K562 (cell line): ENCODE data around the gene GLI1. TPM values are rescaled to one million over a fixed set of nuclear protein-coding genes. Genes with fewer than 3 reads are reported as not detected.

Experiments used
- NFE2L1 ChIP-seq: fragments of 450-650 bp; IDR thresholded peaks from 2 replicates; pipeline ENCODE4 v1.6.1; 2016; ENCODE audit warnings: missing genetic modification characterization, low read depth, mild to moderate bottlenecking, missing compliant biosample characterization, moderate library complexity, borderline replicate concordance
- ZNF274 ChIP-seq: IDR thresholded peaks from 2 replicates; pipeline ENCODE4 v1.6.1; 2011; ENCODE audit warnings: low read depth, mild to moderate bottlenecking, low read length, moderate library complexity, borderline replicate concordance
- ZNF431 ChIP-seq: sonication (generic); formaldehyde crosslinking; IDR thresholded peaks from 2 replicates; pipeline ENCODE4 v1.8.0; 2022; ENCODE audit warnings: mild to moderate bottlenecking, missing genetic modification reagents
- polyA plus RNA-seq, 8 experiments: library from polyadenylated mRNA; depleted of rRNA in 4 of 8; stranded (reverse) in 5 of 8; unstranded in 3 of 8; fragments of >200 nt; fragmentation: Nextera tagmentation in 2 of 8; fragmentation: Illumina TruSeq in 1 of 8; extraction: Ambion mirVana in 2 of 8; extraction: Trizol in 1 of 8; gene quantifications; 2 replicates each; pipeline versions ENCODE4 v1.2.1 to v1.2.3, GENCODE V29; 2011 to 2014; ENCODE audit warnings: inconsistent platforms in 1 of 8, missing spikeins in 1 of 8
- total RNA-seq, 7 experiments: library from RNA; depleted of rRNA in 6 of 7; stranded (reverse); fragments of >200 nt in 6 of 7; fragmentation: Illumina TruSeq in 2 of 7; extraction: Trizol in 2 of 7; gene quantifications; 2 replicates each; pipeline versions ENCODE4 v1.2.1 to v1.2.3, GENCODE V29; 2011 to 2021; ENCODE audit warnings: low replicate concordance in 1 of 7
- TF ChIP-seq, protein P1 (sequence below), 2 experiments: fragments of 450-650 bp; IDR thresholded peaks; 2 replicates each; pipeline ENCODE4 v1.6.1; 2016; ENCODE audit warnings: mild to moderate bottlenecking in 2 of 2, borderline replicate concordance in 1 of 2, low read depth in 1 of 2, moderate library complexity in 1 of 2

The GLI1 gene
- total and polyA plus RNA-seq, 9 of the 15 experiments (the other 6 are each of a cell fraction or from before 2014, with no cell fraction given): 0.24 to 3.7 (median 0.61) TPM

DNA sequence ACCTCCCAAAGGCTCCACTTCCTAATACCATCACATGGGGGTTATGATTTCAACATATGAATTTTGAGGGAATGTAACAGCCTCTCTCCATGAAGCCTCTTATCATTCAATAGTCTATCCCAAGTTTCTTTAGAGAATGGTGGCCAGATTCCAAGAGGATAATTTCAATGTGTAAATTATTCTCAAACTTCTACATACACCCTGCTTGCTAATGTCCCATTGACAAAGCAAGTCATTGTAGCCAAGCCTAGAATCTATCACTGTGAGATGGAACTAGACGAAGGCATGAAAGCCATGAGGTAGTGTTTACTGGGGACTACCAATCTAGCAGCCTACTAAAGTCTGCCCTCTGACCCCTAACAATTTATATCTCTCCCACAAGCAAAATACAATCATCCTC lies 21.2 kb upstream of the GLI1 start (continued):
- TF ChIP-seq, protein P1, sequence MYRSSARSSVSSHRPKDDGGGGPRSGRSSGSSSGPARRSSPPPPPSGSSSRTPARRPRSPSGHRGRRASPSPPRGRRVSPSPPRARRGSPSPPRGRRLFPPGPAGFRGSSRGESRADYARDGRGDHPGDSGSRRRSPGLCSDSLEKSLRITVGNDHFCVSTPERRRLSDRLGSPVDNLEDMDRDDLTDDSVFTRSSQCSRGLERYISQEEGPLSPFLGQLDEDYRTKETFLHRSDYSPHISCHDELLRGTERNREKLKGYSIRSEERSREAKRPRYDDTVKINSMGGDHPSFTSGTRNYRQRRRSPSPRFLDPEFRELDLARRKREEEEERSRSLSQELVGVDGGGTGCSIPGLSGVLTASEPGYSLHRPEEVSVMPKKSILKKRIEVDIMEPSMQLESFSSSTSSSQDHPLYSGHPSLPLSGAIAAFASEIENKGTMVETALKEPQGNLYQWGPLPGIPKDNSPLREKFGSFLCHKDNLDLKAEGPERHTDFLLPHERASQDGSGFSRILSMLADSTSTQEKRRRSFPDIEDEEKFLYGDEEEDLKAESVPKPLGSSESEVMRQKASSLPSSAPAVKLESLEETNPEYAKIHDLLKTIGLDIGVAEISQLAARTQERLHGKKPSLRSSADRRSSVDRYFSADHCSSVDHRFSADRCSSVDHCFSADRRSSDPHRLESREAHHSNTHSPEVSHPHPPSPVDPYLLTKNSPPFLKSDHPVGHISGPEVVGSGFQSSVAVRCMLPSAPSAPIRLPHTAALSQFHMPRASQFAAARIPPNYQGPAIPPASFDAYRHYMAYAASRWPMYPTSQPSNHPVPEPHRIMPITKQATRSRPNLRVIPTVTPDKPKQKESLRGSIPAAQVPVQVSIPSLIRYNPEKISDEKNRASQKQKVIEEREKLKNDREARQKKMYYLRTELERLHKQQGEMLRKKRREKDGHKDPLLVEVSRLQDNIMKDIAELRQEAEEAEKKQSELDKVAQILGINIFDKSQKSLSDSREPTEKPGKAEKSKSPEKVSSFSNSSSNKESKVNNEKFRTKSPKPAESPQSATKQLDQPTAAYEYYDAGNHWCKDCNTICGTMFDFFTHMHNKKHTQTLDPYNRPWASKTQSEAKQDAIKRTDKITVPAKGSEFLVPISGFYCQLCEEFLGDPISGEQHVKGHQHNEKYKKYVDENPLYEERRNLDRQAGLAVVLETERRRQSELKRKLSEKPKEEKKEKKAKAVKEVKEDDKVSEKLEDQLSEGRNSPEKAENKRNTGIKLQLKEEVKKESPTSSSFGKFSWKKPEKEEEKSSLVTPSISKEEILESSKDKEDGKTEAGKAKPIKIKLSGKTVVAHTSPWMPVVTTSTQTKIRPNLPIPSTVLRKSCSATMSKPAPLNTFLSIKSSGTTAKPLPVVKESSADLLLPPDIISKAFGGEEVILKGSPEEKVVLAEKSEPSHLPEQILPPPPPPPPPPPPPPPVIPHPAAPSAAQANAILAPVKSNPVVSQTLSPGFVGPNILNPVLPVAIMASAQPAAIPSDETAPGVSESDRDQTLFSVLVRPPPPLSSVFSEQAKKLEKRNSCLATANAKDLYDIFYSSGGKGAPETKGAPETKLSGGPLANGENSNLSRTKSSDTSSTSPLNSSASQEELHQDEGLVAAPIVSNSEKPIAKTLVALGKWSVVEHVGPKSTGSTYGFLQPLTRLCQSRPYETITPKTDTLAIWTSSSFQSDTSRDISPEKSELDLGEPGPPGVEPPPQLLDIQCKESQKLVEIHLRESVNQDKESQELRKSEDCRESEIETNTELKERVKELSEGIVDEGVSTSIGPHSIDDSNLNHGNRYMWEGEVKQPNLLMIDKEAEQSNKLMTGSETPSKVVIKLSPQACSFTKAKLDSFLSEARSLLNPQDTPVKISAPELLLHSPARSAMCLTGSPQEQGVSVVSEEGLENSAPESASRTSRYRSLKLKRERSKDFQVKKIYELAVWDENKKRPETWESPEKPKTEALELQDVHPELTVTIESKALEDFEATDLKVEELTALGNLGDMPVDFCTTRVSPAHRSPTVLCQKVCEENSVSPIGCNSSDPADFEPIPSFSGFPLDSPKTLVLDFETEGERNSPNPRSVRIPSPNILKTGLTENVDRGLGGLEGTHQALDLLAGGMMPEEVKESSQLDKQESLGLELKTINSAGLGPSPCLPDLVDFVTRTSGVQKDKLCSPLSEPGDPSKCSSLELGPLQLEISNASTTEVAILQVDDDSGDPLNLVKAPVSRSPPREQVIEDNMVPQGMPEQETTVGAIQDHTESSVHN (IDR thresholded peaks at IDR 0.05; ENCODE audit: borderline replicate concordance in 1 of 2, low read depth in 1 of 2): no peak
- TF ChIP-seq ZNF431 (CRISPR knock-in tag): no peak
- no peak for TF ChIP-seq ZNF274
- TF ChIP-seq NFE2L1 (tag): no peak
